H1 (cell line): Measurements from ENCODE around the gene EXT2. TPM values are rescaled to one million over a fixed set of nuclear protein-coding genes. Genes with fewer than 3 reads are reported as not detected.

ENCODE experiments used
- CTCF ChIA-PET: fragments of 300-600 bp; sonication (Branson Sonifier 250); formaldehyde crosslinking; loops from one replicate; lab custom pipeline; 2021; ENCODE audit not compliant: partially characterized antibody; lab: Charles Lee
- POLR2A ChIA-PET: fragments of 300-600 bp; sonication (Branson Sonifier 250); formaldehyde crosslinking; loops from one replicate; lab custom pipeline; 2021; ENCODE audit warnings: inconsistent platforms; ENCODE audit not compliant: partially characterized antibody; lab: Charles Lee
- DNase-seq, 2 experiments: peaks; one replicate each; pipeline versions ENCODE4 v3.0.0 to v3.0.0-alpha.2; 2010 to 2022; ENCODE audit warnings: low spot score in 2 of 2, low read depth in 1 of 2, mixed read lengths in 1 of 2
- FAIRE-seq: peaks from 2 replicates; lab custom pipeline; 2011; peaks lifted over from hg19 to GRCh38; lab: Jason Lieb, UNC
- H2AFZ ChIP-seq: 2 replicates; pipeline ENCODE4 v1.8.1; 2012; ENCODE audit warnings: low read length, inconsistent platforms
- H2AK5ac ChIP-seq: 2 replicates; pipeline ENCODE4 v1.6.1; 2013; ENCODE audit warnings: low read depth, low read length
- H2BK120ac ChIP-seq: replicated peaks from 2 replicates; pipeline ENCODE3; 2013; ENCODE audit warnings: low read depth, low read length, inconsistent platforms
- H2BK12ac ChIP-seq: 2 replicates; pipeline ENCODE4 v1.6.1; 2013; ENCODE audit warnings: low read depth, low read length
- H2BK15ac ChIP-seq: 2 replicates; pipeline ENCODE4 v1.6.1; 2013; ENCODE audit warnings: low read length
- H2BK20ac ChIP-seq: 2 replicates; pipeline ENCODE4 v1.6.1; 2013; ENCODE audit warnings: low read length
- H2BK5ac ChIP-seq: 2 replicates; pipeline ENCODE4 v1.6.1; 2013; ENCODE audit warnings: low read depth, low read length
- H3K14ac ChIP-seq: 2 replicates; pipeline ENCODE4 v1.6.1; 2013; ENCODE audit warnings: inconsistent platforms; ENCODE audit not compliant: insufficient read length
- H3K18ac ChIP-seq: 2 replicates; pipeline ENCODE4 v1.6.1; 2013; ENCODE audit warnings: low read length; ENCODE audit errors: extremely low read depth
- H3K23ac ChIP-seq: 2 replicates; pipeline ENCODE4 v1.6.1; 2013; ENCODE audit warnings: inconsistent platforms; ENCODE audit not compliant: insufficient read length
- H3K23me2 ChIP-seq: 2 replicates; pipeline ENCODE4 v1.6.1; 2013; ENCODE audit warnings: low read depth, low read length
- H3K27ac ChIP-seq: 2 replicates; pipeline ENCODE4 v1.6.1; 2011; ENCODE audit warnings: low read depth, low read length, inconsistent platforms
- H3K27me3 ChIP-seq, 4 experiments: replicated peaks in 1 of 4; 1 replicate in 1 of 4; 2 replicates in 3 of 4; pipeline versions ENCODE4 v1.6.1 to v1.8.1; 2011 to 2013; ENCODE audit warnings: low read length in 3 of 4, mild to moderate bottlenecking in 3 of 4, inconsistent platforms in 2 of 4, mixed read lengths in 2 of 4, moderate library complexity in 1 of 4; ENCODE audit not compliant: control insufficient read depth in 3 of 4, insufficient read depth in 3 of 4; ENCODE audit errors: extremely low read depth in 1 of 4
- H3K36me3 ChIP-seq, 4 experiments: 2 replicates each; pipeline versions ENCODE4 v1.6.1 to v1.8.1; 2011 to 2013; ENCODE audit warnings: mild to moderate bottlenecking in 4 of 4, low read length in 3 of 4, moderate library complexity in 2 of 4, control low read depth in 1 of 4, inconsistent platforms in 1 of 4; ENCODE audit not compliant: insufficient read depth in 4 of 4, control insufficient read depth in 2 of 4
- H3K4ac ChIP-seq: replicated peaks from 2 replicates; pipeline ENCODE3; 2013; ENCODE audit warnings: low read length, low read depth, mixed read lengths, inconsistent platforms; ENCODE audit not compliant: insufficient read length
- H3K4me1 ChIP-seq, 4 experiments: replicated peaks in 1 of 4; 1 replicate in 1 of 4; 2 replicates in 3 of 4; pipeline versions ENCODE4 v1.6.1 to v1.8.1; 2011 to 2013; ENCODE audit warnings: low read length in 3 of 4, inconsistent platforms in 2 of 4, mixed read lengths in 1 of 4; ENCODE audit not compliant: insufficient read depth in 4 of 4, control insufficient read depth in 3 of 4
- H3K4me2 ChIP-seq, 2 experiments: 2 replicates each; pipeline versions ENCODE4 v1.6.1 to v1.8.1; 2011 to 2013; ENCODE audit warnings: low read depth in 2 of 2, low read length in 2 of 2, control low read depth in 1 of 2, inconsistent platforms in 1 of 2, mild to moderate bottlenecking in 1 of 2; ENCODE audit not compliant: insufficient read depth in 1 of 2
- H3K4me3 ChIP-seq, 4 experiments: fragments of 200-600, 300-600 bp in 1 of 4; sonication (generic), shearing (Covaris generic), sonication (Bioruptor Twin) in 1 of 4; 2 replicates each; pipeline versions ENCODE4 v1.5.1 to v1.8.1; 2011 to 2016; ENCODE audit warnings: low read length in 4 of 4, low read depth in 3 of 4, control low read depth in 2 of 4, inconsistent platforms in 2 of 4, mild to moderate bottlenecking in 2 of 4, mixed read lengths in 1 of 4, moderate library complexity in 1 of 4; ENCODE audit not compliant: insufficient read depth in 2 of 4; ENCODE audit errors: extremely low read depth in 1 of 4
- H3K56ac ChIP-seq: replicated peaks from 2 replicates; pipeline ENCODE3; 2013; ENCODE audit warnings: low read depth, mild to moderate bottlenecking, mixed read lengths, low read length, inconsistent platforms; ENCODE audit not compliant: insufficient read length
- H3K79me1 ChIP-seq: 2 replicates; pipeline ENCODE4 v1.6.1; 2013; ENCODE audit warnings: low read depth, low read length, control low read depth
- H3K79me2 ChIP-seq, 2 experiments: 2 replicates each; pipeline versions ENCODE4 v1.6.1 to v1.8.1; 2012 to 2013; ENCODE audit warnings: low read length in 2 of 2, mild to moderate bottlenecking in 2 of 2, inconsistent platforms in 1 of 2; ENCODE audit not compliant: insufficient read depth in 2 of 2, control insufficient read depth in 1 of 2
- H3K9ac ChIP-seq, 4 experiments: replicated peaks in 1 of 4; 1 replicate in 1 of 4; 2 replicates in 3 of 4; pipeline versions ENCODE4 v1.6.1 to v1.8.1; 2011 to 2013; ENCODE audit warnings: low read depth in 3 of 4, low read length in 3 of 4, control low read depth in 2 of 4, mild to moderate bottlenecking in 2 of 4, moderate library complexity in 2 of 4, inconsistent platforms in 1 of 4; ENCODE audit errors: extremely low read depth in 1 of 4
- H3K9me3 ChIP-seq, 2 experiments: 2 replicates each; pipeline versions ENCODE4 v1.6.1 to v1.8.1; 2012 to 2013; ENCODE audit warnings: mild to moderate bottlenecking in 2 of 2, moderate library complexity in 2 of 2, control low read depth in 1 of 2, inconsistent platforms in 1 of 2, low read depth in 1 of 2, low read length in 1 of 2, mixed read lengths in 1 of 2; ENCODE audit not compliant: insufficient read depth in 2 of 2
- H4K20me1 ChIP-seq, 2 experiments: replicated peaks in 1 of 2; 2 replicates each; pipeline versions ENCODE3 to v1.8.1; 2011 to 2013; ENCODE audit warnings: inconsistent platforms in 2 of 2, low read length in 2 of 2, mild to moderate bottlenecking in 1 of 2; ENCODE audit not compliant: insufficient read depth in 2 of 2, control insufficient read depth in 1 of 2
- H4K5ac ChIP-seq: 2 replicates; pipeline ENCODE4 v1.6.1; 2013; ENCODE audit warnings: low read length, low read depth, mixed read lengths, inconsistent platforms; ENCODE audit not compliant: insufficient read length
- H4K8ac ChIP-seq: 2 replicates; pipeline ENCODE4 v1.8.0; 2013; ENCODE audit warnings: mild to moderate bottlenecking, moderate library complexity, low read length, inconsistent platforms; ENCODE audit not compliant: insufficient read depth; ENCODE audit errors: extremely low read depth
- H4K91ac ChIP-seq: replicated peaks from 2 replicates; pipeline ENCODE3; 2013; ENCODE audit warnings: low read length, mixed read lengths, inconsistent platforms; ENCODE audit not compliant: insufficient read length
- KDM5A ChIP-seq: fragments of 200-600 bp; IDR thresholded peaks from 2 replicates; pipeline ENCODE4 v1.7.1; 2012; ENCODE audit warnings: mild to moderate bottlenecking, low read length, inconsistent platforms, mixed read lengths
- MAX ChIP-seq: IDR thresholded peaks from 2 replicates; pipeline ENCODE4 v1.6.1; 2012; ENCODE audit warnings: inconsistent platforms
- WGBS, 2 experiments: shearing (Covaris generic) in 1 of 2; methylation state at CpG; one replicate each; pipeline versions ENCODE4 v1.1.6 to v1.1.7; 2013 to 2015; ENCODE audit warnings: low lambda C conversion rate in 2 of 2, mixed read lengths in 2 of 2, inconsistent platforms in 1 of 2, low coverage in 1 of 2, missing lambda C conversion rate in 1 of 2; ENCODE audit not compliant: insufficient replicate concordance in 2 of 2, insufficient coverage in 1 of 2, insufficient read length in 1 of 2; ENCODE audit errors: extremely low coverage in 1 of 2, missing lambda C conversion rate in 1 of 2; 5-methylcytosine and 5-hydroxymethylcytosine counted together
- polyA plus RNA-seq, 7 experiments: library from polyadenylated mRNA; depleted of rRNA in 3 of 7; stranded (reverse) in 5 of 7; unstranded in 2 of 7; fragments of >200 nt in 5 of 7; fragments of 200-250 nt in 2 of 7; gene quantifications; 1 replicate in 5 of 7; 2 replicates in 1 of 7; 4 replicates in 1 of 7; pipeline versions ENCODE4 v1.2.1 to v1.2.3, GENCODE V29; 2011 to 2013; ENCODE audit warnings: missing spikeins in 2 of 7, mixed read lengths in 2 of 7
- total RNA-seq: library from RNA; stranded (reverse); fragmentation: NEBNext Ultra II Directional; extraction: Animal tissue kit (Norgen Biotek cat#: 25700); gene quantifications from 2 replicates; pipeline ENCODE4 v1.2.1, GENCODE V29; 2021

Gene EXT2
- total and polyA plus RNA-seq, 2 of the 8 experiments (the other 6 are each of a cell fraction or from before 2014, with no cell fraction given) = 29.8 to 42.8 TPM

- H3K9ac ChIP-seq = no peak overlapping the region; a peak in 2 of 7 replicates
- H2BK5ac ChIP-seq = peak overlapping the region; percentile 84; the same call in 1 of the 2 replicates
- peak overlapping the region in 1 of 4 experiments; percentile 6; a peak in 1 of 8 replicates for H3K4me3 ChIP-seq
- peak overlapping the region; percentile 99 for H2BK12ac ChIP-seq
- H3K23me2 ChIP-seq = no peaks in the 10 kb centered on the region
- H2AK5ac ChIP-seq = peak overlapping the region; percentile 96
- no peaks in the 10 kb centered on the region for H3K79me2 ChIP-seq
- H3K79me1 ChIP-seq = no peaks in the 10 kb centered on the region
- WGBS, 2 experiments = 68% methylated on average over 5 of the region's 5 CpGs; no CpG with 5 or more reads in 1 of the 2 experiments
- no peak overlapping the region for H4K8ac ChIP-seq
- H3K27me3 ChIP-seq = no peaks in the 10 kb centered on the region
- no peak overlapping the region for H3K56ac ChIP-seq
- peaks cover 11 to 23% (median 16%) of the 10 kb centered on the region in 4 experiments for H3K4me1 ChIP-seq
- H3K14ac ChIP-seq = no peak overlapping the region
- peak overlapping the region; percentile 85 for H2BK120ac ChIP-seq
- peak overlapping the region; percentile 88 for H3K18ac ChIP-seq
- H2BK15ac ChIP-seq = no peak overlapping the region
- no peak overlapping the region for H3K23ac ChIP-seq
- no peak overlapping the region for H2AFZ ChIP-seq
- FAIRE-seq = no peak
- POLR2A ChIA-PET = interaction anchor here (1.0 to 2.2 kb wide), 3 partner anchors 9 to 19 kb away, joined by 4 to 7 read pairs (median 4); no protein-coding TSS in a partner anchor
- TF ChIP-seq KDM5A = no peak
- TF ChIP-seq MAX = 0 out of 2 replicates have a peak, but pooled peaks have one; percentile 24
- TF ChIP-seq, all 59 proteins: peak for 1
- CTCF ChIA-PET = interaction anchor here (0.7 to 2.1 kb wide), 10 partner anchors 11 to 150 kb away, joined by 3 to 6 read pairs (median 3); no protein-coding TSS in a partner anchor
- Histone ChIP-seq H3K9me3 (no peaks in the 10 kb centered on the region), H4K91ac (peak overlapping the region; percentile 94), H3K4ac (no peak overlapping the region), H3K36me3 (peaks cover 0 to 9% (median 0%) of the 10 kb centered on the region in 4 experiments; a peak in 1 of 8 replicates), H4K20me1 (no peaks in the 10 kb centered on the region), H3K27ac (peak overlapping the region; percentile 64), H3K4me2 (peak overlapping the region; percentile 1 to 67; a peak in 2 of 4 replicates), H4K5ac (peak overlapping the region; percentile 96), H2BK20ac (peak overlapping the region; percentile 99)
- no peak for DNase-seq
Observed at GRCh38 chr11:44243086-44243485, 147.6 kb downstream of the EXT2 start.
